Measurements from ENCODE around the gene CNPPD1. TPM values are rescaled to one million over a fixed set of nuclear protein-coding genes. Genes with fewer than 3 reads are reported as not detected.

CNPPD1 gene
- total RNA-seq, result 10 to 100 TPM; 40.1 to 81.8 (median 57.2) TPM
- 100 to 1,000 TPM in 1 of 2 donors, 10 to 100 TPM in 1; 37.3 to 118 TPM for polyA plus RNA-seq
- long read RNA-seq, donor 1, transcript CNPPD1-201 (8 exons, 2,060 nt), result major isoform, 93 of 133 reads
- long read RNA-seq, donor 1, partial matches to known transcripts, result 16 of 133 reads
- long read RNA-seq, donor 1, other reads (novel, unspliced or antisense), result 21 of 133 reads
- long read RNA-seq, donor 2, transcript CNPPD1-201 (8 exons, 2,060 nt), result major isoform, 240 of 319 reads
- long read RNA-seq, donor 2, partial matches to known transcripts, result 27 of 319 reads
- long read RNA-seq, donor 2, other reads (novel, unspliced or antisense), result 47 of 319 reads
- long read RNA-seq, donor 3, transcript CNPPD1-201 (8 exons, 2,060 nt), result major isoform, 127 of 171 reads
- long read RNA-seq, donor 3, partial matches to known transcripts, result 15 of 171 reads
- long read RNA-seq, donor 3, other reads (novel, unspliced or antisense), result 27 of 171 reads

GRCh38 chr2:219176818-219177551 lies at the start of gene CNPPD1:
Gene CNPPD1 (minus strand): TSS chr2:219176925. CDS start chr2:219176828, 97 bp downstream.
- peaks cover 5 to 46% (median 27%) of the 10 kb centered on the region in 12 donors for H3K4me1 ChIP-seq
- TF ChIP-seq POLR2A (IDR thresholded peaks at IDR 0.05), result peak; percentile 70 to 93
- TF ChIP-seq CTCF (IDR thresholded peaks at IDR 0.05), result peak in 1 of 12 donors; percentile 25
- peak; percentile 91 to 96 (median 92) for DNase-seq
- H3K4me3 ChIP-seq, result peak within 1 kb of the TSS; percentile 58 to 99 (median 92)
- intact Hi-C loops (cut with DNase I), result loop anchor here in 8 of 10 donors (2.0 to 10.0 kb wide), 11 partner anchors 16 to 892 kb away; partner anchors contain the start of genes DNAJB2 (in 5 of the 8), ABCB6 (in 3 of the 8), DNPEP (in 3 of the 8) and ANKZF1 (in 2 of the 8)
- H3K27me3 ChIP-seq, result no peaks in the 10 kb centered on the region
- ATAC-seq, result peak; percentile 79 to 90 (median 90)
- peaks cover 0 to 63% (median 59%) of the 10 kb centered on the region in 9 donors for H3K36me3 ChIP-seq
- H3K27ac ChIP-seq, result peak within 1 kb of the TSS; percentile 96 to 100 (median 98)
- H3K9me3 ChIP-seq, result no peaks in the 10 kb centered on the region
- 0 to 1% (median 0%) methylated on average over 18 to 69 of the region's 69 CpGs for WGBS, 4 donors

GRCh38 chr2:219225350-219225749 lies 48.6 kb upstream of the CNPPD1 start:
- H3K27ac ChIP-seq, result peak overlapping the region in 1 of 12 donors; percentile 32
- peaks cover 3 to 37% (median 18%) of the 10 kb centered on the region in 12 donors for H3K4me1 ChIP-seq
- H3K4me3 ChIP-seq, result no peak overlapping the region
- no peaks in the 10 kb centered on the region for H3K9me3 ChIP-seq
- no peaks in the 10 kb centered on the region for H3K27me3 ChIP-seq
- intact Hi-C loops (cut with DNase I), result loop anchor here in 2 of 10 donors (5.0 to 10.0 kb wide), 2 partner anchors 51 to 72 kb away; partner anchors contain the start of genes CNPPD1 (in 1 of the 2), RETREG2 (in 1 of the 2) and SLC23A3 (in 1 of the 2)
- TF ChIP-seq POLR2A (IDR thresholded peaks at IDR 0.05) (no peak), CTCF (IDR thresholded peaks at IDR 0.05) (no peak)
- no peak for DNase-seq
- peaks cover 5 to 74% (median 69%) of the 10 kb centered on the region in 9 donors for H3K36me3 ChIP-seq
- ATAC-seq, result no peak
- WGBS, 4 donors, result 82 to 90% (median 87%) methylated on average over 3 of the region's 3 CpGs

- no peaks in the 10 kb centered on the region for H3K27me3 ChIP-seq
- ATAC-seq (no peak), DNase-seq (no peak)
- H3K9me3 ChIP-seq, result no peaks in the 10 kb centered on the region
- H3K36me3 ChIP-seq, result peaks cover 5 to 83% (median 73%) of the 10 kb centered on the region in 9 donors
- intact Hi-C loops (cut with DNase I), result loop anchor here in 1 of 10 donors (10.0 kb wide), 1 partner anchor 49 kb away; the partner anchor contains the start of genes CNPPD1, RETREG2 and SLC23A3
- H3K4me1 ChIP-seq, result peaks cover 9 to 43% (median 27%) of the 10 kb centered on the region in 12 donors
- TF ChIP-seq CTCF (IDR thresholded peaks at IDR 0.05), result no peak
- no peak for TF ChIP-seq POLR2A (IDR thresholded peaks at IDR 0.05)
- no peak overlapping the region for H3K4me3 ChIP-seq
- WGBS, 4 donors, result 90 to 94% (median 92%) methylated on average over 24 to 31 of the region's 31 CpGs
- no peak overlapping the region for H3K27ac ChIP-seq
These were observed 47.3 kb upstream of the CNPPD1 start for GRCh38 chr2:219223831-219224610.

All from heart left ventricle (tissue), 16 donors.